GM12865 (cell line): ENCODE measurements around the gene ARHGAP24.
"Not testable (repeated sequence)": the region's sequence is repeated elsewhere in the genome, so short reads cannot be mapped to it uniquely, and the experiment has no call there.

Source experiments
- DNase-seq: peaks from one replicate; pipeline ENCODE4 v3.0.0; 2010; ENCODE audit warnings: low read depth
- H3K4me3 ChIP-seq: 2 replicates; pipeline ENCODE4 v1.5.1; 2011; ENCODE audit warnings: mild to moderate bottlenecking, low read depth, low read length, control low read depth
- CTCF ChIP-seq: IDR thresholded peaks from 2 replicates; pipeline ENCODE4 v1.5.1; 2011; ENCODE audit warnings: low read length, control low read depth, low read depth, inconsistent platforms; ENCODE audit not compliant: insufficient read depth; ENCODE audit errors: missing control alignments

ARHGAP24 gene

GRCh38 chr4:85659610-85660218, 184.8 kb downstream of the ARHGAP24 start:
- TF ChIP-seq CTCF: no peak
- no peak overlapping the region for H3K4me3 ChIP-seq
- DNase-seq: no peak

- not testable (repeated sequence) for DNase-seq, H3K4me3 ChIP-seq
Measured at GRCh38 chr4:85666625-85667024, 191.7 kb downstream of the ARHGAP24 start.

DNA sequence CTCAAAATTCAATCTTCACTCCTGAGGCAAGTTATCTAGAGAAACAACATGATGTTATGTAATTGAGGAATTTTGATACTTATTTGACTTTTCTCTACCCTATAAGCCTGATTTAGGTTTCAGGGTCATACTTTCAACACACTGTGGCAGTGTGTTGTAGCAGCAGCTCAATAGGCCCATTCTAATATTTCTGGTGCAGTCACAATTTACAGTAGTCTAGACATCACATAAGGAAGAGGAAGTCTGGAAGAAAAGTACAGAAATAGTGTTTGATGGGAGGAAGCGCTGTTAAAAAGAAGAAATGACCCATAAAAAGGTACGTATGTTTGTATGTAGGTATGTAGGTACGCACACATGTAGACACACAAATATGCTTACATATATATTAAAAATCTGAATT, 194.3 kb downstream of the ARHGAP24 start:
- no peak overlapping the region for H3K4me3 ChIP-seq
- DNase-seq: no peak
- TF ChIP-seq CTCF: no peak

GRCh38 chr4:85669992-85670548, 195.1 kb downstream of the ARHGAP24 start:
- TF ChIP-seq CTCF: no peak
- DNase-seq: no peak
- no peak overlapping the region for H3K4me3 ChIP-seq

DNA sequence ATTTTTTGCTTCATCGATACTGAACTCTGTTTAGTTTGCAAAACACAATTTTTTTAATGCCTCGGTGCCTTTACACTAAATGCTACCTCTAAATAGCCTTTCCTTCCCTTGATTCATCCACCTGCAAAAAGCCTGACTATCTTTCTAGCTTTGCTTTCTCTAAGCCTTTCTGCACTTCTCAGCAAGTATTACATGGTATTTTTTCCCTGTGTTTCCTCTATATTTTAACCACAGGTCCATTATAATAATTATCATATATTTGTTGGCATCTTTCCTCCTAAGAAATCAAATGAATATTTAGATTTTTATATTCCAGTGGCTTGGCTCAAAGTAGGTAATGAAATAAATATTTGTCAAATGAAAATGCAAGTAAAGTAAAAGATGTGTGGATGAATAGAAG, 196.2 kb downstream of the ARHGAP24 start:
- no peak overlapping the region for H3K4me3 ChIP-seq
- DNase-seq: no peak
- no peak for TF ChIP-seq CTCF

DNA sequence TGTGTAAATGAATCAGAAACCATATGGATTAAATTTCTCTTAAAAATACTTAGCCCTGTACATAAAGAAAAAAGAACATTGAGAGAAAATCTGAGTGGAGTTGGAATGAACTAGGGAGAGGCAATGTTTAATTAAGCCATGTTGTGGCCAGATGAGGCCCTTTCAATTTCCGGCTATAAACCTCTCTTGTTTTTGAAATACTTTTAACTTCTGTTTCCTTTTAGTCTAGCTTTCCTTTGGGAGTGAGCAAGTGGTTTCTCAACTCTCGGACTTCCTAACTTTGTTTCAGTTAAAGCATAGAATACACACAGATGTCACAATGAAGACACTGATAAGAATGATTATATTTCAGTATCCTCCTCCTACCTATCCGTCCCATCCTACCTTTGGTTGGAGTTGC, 197.2 kb downstream of the ARHGAP24 start:
- no peak for DNase-seq
- H3K4me3 ChIP-seq: no peak overlapping the region
- no peak for TF ChIP-seq CTCF

DNA sequence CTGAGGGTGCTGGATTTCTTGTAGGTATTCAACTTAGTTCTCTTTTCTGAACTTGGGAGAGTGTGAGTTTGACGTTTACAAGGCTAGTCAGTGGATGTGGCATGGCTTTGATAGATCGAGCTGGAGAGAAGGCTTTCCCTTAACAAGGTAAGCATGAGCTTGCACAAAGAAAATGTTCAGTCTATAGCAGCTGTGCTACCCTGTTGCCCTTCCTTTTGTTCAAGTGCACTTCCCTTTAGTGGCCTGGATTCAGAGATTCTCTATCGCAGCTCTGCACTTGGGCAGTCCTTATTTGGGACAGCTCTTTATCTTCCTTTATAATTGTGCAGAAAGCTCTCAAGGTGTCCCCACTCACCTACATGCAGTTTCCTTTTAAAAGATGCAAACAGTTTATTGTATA, 198.0 kb downstream of the ARHGAP24 start:
- DNase-seq: no peak
- TF ChIP-seq CTCF: no peak
- no peak overlapping the region for H3K4me3 ChIP-seq

DNA sequence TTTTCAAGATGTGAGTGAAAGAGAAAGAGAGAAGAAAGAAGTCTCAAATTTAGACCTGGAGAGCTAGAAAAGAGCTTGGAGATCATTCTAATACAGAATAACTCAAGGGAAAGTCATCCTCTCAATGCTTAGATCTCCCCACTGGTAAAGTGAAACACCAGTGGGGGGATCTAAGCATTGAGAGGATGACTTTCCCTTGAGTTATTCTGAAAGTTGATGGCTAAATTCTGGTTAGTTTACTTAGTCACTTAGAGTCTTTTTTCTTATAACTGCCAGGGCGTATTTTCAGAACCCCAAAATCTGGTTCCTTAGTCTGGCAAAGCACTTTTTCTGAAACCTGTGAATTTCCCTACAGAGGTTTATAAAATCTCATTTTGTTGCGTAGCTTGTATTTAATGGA, 198.6 kb downstream of the ARHGAP24 start:
- no peak for TF ChIP-seq CTCF
- peak; percentile 15 for DNase-seq

More for the DNA sequence above, 198.6 kb downstream of the ARHGAP24 start:
- H3K4me3 ChIP-seq: no peak overlapping the region
